ENCODE data around the gene KLF11.
"Not testable (repeated sequence)": the region's sequence is repeated elsewhere in the genome, so short reads cannot be mapped to it uniquely, and the experiment has no call there.

KLF11 gene

GRCh38 chr2:10009271-10009810, 34.0 kb upstream of the KLF11 start:
- no peak for DNase-seq (ENCODE audit: extremely low read depth in 1 of 2, low read depth in 1 of 2)

- DNase-seq (ENCODE audit: extremely low read depth in 1 of 2, low read depth in 1 of 2) = no peak
These were observed 33.3 kb upstream of the KLF11 start for GRCh38 chr2:10009811-10010781.

DNA sequence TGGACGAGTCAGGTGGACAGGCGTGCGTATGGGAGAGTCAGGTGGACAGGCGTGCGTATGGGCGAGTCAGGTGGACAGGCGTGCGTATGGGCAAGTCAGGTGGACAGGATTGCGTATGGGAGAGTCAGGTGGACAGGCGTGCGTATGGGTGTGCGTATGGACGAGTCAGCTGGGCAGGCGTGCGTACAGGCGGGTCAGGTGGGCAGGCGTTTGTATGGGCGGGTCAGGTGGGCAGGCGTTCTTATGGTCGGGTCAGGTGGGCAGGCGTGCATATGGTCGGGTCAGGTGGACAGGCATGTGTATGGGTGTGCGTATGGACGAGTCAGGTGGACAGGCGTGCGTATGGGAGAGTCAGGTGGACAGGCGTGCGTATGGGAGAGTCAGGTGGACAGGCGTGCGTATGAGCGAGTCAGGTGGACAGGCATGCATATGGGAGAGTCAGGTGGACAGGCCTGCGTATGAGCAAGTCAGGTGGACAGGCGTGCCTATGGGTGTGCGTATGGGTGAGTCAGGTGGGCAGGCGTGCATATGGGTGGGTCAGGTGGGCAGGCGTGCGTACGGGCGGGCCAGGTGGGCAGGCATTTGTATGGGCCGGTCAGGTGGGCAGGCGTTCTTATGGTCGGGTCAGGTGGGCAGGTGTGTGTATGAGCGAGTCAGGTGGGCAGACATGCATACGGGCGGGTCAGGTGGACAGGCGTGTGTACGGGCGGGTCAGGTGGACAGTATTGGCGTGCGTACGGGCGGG, 32.3 kb upstream of the KLF11 start:
- not testable (repeated sequence) for DNase-seq (ENCODE audit: extremely low read depth in 1 of 2, low read depth in 1 of 2)

- not testable (repeated sequence) for DNase-seq (ENCODE audit: extremely low read depth in 1 of 2, low read depth in 1 of 2)
These were observed 31.6 kb upstream of the KLF11 start for GRCh38 chr2:10011606-10012325.

DNA sequence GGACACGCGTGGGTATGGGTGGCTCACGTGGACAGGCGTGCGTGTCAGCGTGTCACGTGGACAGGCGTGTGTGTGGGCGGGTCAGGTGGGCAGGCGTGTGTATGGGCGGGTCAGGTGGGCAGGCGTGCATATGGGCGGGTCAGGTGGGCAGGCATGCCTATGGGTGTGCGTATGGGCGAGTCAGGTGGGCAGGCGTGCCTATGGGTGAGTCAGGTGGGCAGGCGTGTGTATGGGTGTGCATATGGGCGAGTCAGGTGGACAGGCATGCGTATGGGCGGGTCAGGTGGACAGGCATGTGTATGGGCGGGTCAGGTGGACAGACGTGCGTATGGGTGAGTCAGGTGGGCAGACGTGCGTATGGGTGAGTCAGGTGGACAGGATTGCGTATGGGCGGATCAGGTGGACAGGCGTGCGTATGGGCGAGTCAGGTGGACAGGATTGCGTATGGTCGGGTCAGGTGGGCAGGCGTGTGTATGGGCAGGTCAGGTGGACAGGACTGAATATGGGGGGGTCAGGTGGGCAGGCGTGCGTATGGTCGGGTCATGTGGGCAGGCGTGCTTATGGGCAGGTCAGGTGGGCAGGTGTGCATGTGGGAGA, 30.9 kb upstream of the KLF11 start:
- not testable (repeated sequence) for DNase-seq (ENCODE audit: extremely low read depth in 1 of 2, low read depth in 1 of 2)

GRCh38 chr2:10012963-10013461, 30.3 kb upstream of the KLF11 start:
- DNase-seq (ENCODE audit: extremely low read depth in 1 of 2, low read depth in 1 of 2) = no peak

DNA sequence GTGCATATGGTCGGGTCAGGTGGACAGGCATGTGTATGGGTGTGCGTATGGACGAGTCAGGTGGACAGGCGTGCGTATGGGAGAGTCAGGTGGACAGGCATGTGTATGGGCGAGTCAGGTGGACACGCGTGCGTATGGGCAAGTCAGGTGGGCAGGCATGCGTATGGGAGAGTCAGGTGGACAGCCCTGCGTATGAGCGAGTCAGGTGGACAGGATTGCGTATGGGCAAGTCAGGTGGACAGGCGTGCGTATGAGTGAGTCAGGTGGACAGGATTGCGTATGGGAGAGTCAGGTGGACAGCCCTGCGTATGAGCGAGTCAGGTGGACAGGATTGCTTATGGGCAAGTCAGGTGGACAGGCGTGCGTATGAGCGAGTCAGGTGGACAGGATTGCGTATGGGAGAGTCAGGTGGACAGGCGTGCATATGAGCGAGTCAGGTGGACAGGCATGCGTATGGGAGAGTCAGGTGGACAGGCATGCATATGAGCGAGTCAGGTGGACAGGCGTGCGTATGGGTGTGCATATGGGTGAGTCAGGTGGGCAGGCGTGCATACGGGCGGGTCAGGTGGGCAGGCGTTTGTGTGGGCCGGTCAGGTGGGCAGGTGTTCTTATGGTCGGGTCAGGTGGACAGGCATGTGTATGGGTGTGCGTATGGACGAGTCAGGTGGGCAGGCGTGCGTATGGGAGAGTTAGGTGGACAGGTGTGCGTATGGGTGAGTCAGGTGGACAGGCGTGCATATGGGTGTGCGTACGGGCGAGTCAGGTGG, 29.5 kb upstream of the KLF11 start:
- DNase-seq (ENCODE audit: extremely low read depth in 1 of 2, low read depth in 1 of 2) = not testable (repeated sequence)

DNA sequence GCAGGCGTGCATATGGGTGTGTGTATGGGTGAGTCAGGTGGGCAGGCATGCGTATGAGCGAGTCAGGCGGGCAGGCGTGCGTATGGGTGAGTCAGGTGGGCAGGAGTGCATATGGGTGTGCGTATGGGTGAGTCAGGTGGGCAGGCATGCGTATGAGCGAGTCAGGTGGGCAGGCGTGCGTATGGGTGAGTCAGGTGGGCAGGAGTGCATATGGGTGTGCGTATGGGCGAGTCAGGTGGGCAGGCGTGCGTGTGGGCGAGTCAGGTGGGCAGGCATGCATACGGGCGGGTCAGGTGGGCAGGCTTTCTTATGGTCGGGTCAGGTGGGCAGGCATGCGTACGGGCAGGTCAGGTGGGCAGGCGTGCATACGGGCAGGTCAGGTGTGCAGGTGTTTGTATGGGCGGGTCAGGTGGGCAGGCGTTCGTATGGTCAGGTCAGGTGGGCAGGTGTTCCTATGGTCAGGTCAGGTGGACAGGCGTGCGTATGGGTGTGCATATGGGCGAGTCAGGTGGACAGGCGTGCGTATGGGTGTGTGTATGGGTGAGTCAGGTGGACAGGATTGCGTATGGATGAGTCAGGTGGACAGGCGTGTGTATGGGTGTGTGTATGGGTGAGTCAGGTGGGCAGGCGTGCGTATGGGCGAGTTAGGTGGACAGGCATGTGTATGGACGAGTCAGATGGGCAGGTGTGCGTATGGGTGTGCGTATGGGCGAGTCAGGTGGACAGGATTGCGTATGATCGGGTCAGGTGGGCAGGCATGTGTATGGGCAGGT, 28.7 kb upstream of the KLF11 start:
- no peak for DNase-seq (ENCODE audit: extremely low read depth in 1 of 2, low read depth in 1 of 2)

DNA sequence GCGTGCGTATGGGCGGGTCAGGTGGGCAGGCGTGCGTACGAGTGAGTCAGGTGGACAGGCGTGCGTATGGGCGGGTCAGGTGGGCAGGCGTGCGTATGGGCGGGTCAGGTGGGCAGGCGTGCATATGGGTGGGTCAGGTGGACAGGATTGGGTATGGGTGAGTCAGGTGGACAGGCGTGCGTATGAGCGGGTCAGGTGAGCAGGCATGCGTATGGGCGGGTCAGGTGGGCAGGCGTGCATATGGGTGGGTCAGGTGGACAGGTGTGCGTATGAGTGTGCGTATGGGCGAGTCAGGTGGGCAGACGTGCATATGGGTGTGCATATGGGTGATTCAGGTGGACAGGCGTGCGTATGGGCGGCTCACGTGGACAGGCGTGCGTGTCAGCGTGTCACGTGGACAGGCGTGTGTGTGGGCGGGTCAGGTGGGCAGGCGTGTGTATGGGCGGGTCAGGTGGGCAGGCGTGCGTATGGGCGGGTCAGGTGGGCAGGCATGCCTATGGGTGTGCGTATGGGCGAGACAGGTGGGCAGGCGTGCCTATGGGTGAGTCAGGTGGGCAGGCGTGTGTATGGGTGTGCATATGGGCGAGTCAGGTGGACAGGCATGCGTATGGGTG, 27.9 kb upstream of the KLF11 start:
- not testable (repeated sequence) for DNase-seq (ENCODE audit: extremely low read depth in 1 of 2, low read depth in 1 of 2)

GRCh38 chr2:10016001-10016801, 27.1 kb upstream of the KLF11 start:
- no peak for DNase-seq (ENCODE audit: extremely low read depth in 1 of 2, low read depth in 1 of 2)

DNA sequence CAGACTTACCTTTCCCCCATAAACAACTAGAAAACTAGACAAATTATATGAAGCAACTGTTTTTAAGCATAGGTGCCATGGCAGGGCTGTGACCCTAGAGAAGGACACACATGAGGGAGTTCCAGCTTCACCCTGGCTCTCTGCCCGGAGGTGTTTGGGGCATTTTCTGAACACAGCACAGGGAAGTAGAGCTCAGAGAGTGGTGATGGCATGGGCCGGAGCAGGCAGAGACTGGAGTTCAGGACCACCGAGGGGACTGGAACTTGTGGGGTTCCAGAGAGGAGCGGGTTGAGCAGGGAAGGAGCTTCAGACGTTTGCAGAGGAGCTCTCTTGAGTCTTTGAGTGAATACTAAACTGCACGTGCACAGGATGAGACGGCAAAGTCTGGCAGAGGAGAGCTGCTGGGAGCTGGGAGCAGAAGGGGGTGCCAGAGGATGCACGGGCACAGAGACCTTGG, 26.5 kb upstream of the KLF11 start:
- DNase-seq (ENCODE audit: extremely low read depth in 1 of 2, low read depth in 1 of 2) = no peak

GRCh38 chr2:10017313-10017941, 25.9 kb upstream of the KLF11 start:
- no peak for DNase-seq (ENCODE audit: extremely low read depth in 1 of 2, low read depth in 1 of 2)

DNA sequence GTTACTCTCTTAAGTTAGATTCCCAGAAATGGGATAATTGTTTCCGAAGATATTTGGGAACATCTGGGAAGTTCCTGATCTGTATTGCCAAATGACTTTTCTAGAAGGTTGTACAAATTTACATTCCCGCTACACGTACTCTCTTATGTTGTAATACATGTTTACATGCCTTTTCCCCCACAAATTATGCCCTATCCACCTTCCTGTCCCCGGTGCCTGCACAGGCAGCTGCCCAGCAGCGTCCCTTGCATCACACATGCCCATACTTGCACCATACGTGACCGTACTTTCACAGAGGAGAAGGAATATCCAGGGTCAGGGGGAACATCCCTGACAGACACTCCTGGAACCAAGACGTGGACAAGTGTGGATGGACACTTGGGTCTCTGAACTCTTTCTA, 24.2 kb upstream of the KLF11 start:
- DNase-seq (ENCODE audit: extremely low read depth in 1 of 2, low read depth in 1 of 2) = no peak

DNA sequence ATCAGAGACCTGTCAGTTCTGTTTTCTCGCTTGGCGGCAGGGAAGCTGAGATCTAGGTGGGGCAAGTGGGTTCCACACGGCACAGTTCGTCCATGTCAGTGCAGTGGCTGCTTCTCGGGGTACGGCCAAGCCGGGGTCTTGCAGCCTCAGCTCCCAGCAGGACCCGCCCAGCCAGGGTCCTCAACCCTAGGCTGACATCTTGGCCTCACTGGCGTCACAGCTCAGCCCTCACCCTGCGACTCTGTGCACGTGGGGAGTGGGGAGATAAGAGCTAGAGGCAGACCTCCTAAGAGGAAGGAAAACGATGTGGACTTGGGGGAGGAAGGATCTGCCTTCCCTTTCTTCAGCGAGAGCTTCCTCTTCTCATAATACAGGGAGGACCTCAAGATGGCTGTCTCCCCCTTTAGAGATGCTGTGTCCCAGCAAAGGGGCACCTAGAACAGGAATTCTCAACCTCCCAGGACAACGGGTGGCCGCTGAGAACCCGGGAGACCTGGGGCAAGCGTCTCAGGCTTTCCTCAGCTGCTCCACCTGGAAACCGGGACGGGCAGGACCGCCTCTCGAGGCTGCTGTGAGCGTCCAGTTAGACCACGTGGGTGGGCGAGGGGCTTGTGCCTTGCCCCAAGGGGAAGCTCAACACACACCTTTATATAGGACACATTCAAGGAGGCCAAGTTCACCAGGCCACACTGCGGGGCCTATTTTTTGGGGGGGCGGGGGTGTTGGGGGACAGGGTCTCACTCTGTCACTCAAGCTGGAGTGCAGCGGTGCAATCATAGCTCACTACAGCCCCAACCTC, 23.5 kb upstream of the KLF11 start:
- DNase-seq (ENCODE audit: extremely low read depth in 1 of 2, low read depth in 1 of 2) = no peak

DNA sequence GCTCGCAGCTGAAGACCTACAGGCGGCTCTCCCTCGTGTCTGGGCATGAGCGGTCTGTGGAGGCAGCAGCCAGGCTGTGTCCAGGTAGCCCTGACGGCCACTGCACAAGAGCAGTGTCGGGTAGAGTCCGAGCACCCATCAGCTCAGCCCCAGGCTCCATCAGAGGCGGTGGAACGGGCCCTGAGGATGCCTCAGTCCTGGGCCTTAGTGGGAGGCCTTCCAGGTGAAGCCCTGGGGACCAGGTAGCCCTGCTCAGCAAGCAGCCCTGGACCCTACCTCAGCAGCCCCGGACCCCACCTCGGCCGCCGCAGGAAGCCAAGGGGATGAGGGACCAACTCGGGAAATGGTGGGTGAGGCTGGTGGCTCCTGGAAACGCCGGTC, 21.3 kb upstream of the KLF11 start:
- DNase-seq (ENCODE audit: extremely low read depth in 1 of 2, low read depth in 1 of 2) = no peak

- DNase-seq (ENCODE audit: extremely low read depth in 1 of 2, low read depth in 1 of 2) = no peak
These were observed 20.9 kb upstream of the KLF11 start for GRCh38 chr2:10022445-10022844.
